Measurements from ENCODE around the gene CCL4L2.

DNA sequence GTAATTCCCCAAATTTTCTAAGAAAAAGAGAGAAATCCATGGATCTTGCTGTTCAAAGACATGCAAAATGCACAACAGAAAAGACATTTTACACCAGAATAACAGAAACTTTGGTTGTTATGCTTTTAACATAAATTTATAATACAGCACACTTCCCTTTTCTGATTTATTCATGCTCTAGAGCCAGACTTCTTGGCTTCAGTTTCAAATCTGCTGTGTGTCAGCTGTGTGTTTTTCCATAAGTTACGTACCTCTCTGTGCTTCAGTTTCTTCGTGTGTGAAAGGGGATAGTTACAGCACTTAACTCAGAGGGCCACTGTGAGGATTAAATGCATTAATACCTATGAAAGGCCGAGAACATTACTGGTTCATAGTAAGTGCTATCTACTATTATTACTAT lies 7.5 kb upstream of the CCL4L2 start:
- no peak for TF ChIP-seq EZH2 (IDR thresholded peaks at IDR 0.05; ENCODE audit: low read depth, low read length, severe bottlenecking)
- TF ChIP-seq CTCF (IDR thresholded peaks at IDR 0.05; ENCODE audit: control extremely low read depth in 1 of 3, insufficient read depth in 1 of 3, low read depth in 1 of 3, low read length in 3 of 3), result no peak
- TF ChIP-seq JUND (IDR thresholded peaks at IDR 0.05; ENCODE audit: low read length), result no peak
- no peak for TF ChIP-seq TAF1 (IDR thresholded peaks at IDR 0.05; ENCODE audit: low read depth, low read length)
- no peak for TF ChIP-seq HDAC2 (IDR thresholded peaks at IDR 0.05; ENCODE audit: borderline replicate concordance in 1 of 2, low read depth in 2 of 2, low read length in 2 of 2)
- TF ChIP-seq SRF (IDR thresholded peaks at IDR 0.05; ENCODE audit: low read depth, low read length), result no peak
- TF ChIP-seq POLR2A (IDR thresholded peaks at IDR 0.05; ENCODE audit: control extremely low read depth in 1 of 2, low read depth in 2 of 2, low read length in 2 of 2), result no peak
- TF ChIP-seq, protein P1, sequence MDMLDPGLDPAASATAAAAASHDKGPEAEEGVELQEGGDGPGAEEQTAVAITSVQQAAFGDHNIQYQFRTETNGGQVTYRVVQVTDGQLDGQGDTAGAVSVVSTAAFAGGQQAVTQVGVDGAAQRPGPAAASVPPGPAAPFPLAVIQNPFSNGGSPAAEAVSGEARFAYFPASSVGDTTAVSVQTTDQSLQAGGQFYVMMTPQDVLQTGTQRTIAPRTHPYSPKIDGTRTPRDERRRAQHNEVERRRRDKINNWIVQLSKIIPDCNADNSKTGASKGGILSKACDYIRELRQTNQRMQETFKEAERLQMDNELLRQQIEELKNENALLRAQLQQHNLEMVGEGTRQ (IDR thresholded peaks at IDR 0.05; ENCODE audit: low read length), result no peak

Data from H1 (cell line).